Ishikawa (cell line): ENCODE data around the gene FGF8.

ENCODE experiments used
- CEBPB ChIP-seq: IDR thresholded peaks from 2 replicates; pipeline ENCODE4 v1.6.1; 2012
- CREB1 ChIP-seq: IDR thresholded peaks from 2 replicates; pipeline ENCODE4 v1.6.1; 2012; ENCODE audit warnings: low read depth
- EGR1 ChIP-seq: IDR thresholded peaks from 2 replicates; pipeline ENCODE4 v1.6.1; 2012
- EP300 ChIP-seq: IDR thresholded peaks from 2 replicates; pipeline ENCODE4 v1.6.1; 2012; ENCODE audit warnings: borderline replicate concordance
- FOXM1 ChIP-seq: IDR thresholded peaks from 2 replicates; pipeline ENCODE4 v1.6.1; 2012; ENCODE audit warnings: low read depth, borderline replicate concordance
- NFIC ChIP-seq: IDR thresholded peaks from 2 replicates; pipeline ENCODE4 v1.6.1; 2012
- RAD21 ChIP-seq: IDR thresholded peaks from 2 replicates; pipeline ENCODE4 v1.6.1; 2012; ENCODE audit warnings: low read depth
- REST ChIP-seq: IDR thresholded peaks from 2 replicates; pipeline ENCODE4 v1.6.1; 2012; ENCODE audit warnings: low read depth, mild to moderate bottlenecking
- TAF1 ChIP-seq: IDR thresholded peaks from 2 replicates; pipeline ENCODE4 v1.6.1; 2012; ENCODE audit warnings: low read depth, mild to moderate bottlenecking
- TCF12 ChIP-seq: IDR thresholded peaks from 2 replicates; pipeline ENCODE4 v1.6.1; 2012; ENCODE audit warnings: low read depth
- TEAD4 ChIP-seq: IDR thresholded peaks from 2 replicates; pipeline ENCODE4 v1.6.1; 2012
- YY1 ChIP-seq: IDR thresholded peaks from 2 replicates; pipeline ENCODE4 v1.6.1; 2012; ENCODE audit warnings: low read depth
- ZBTB7A ChIP-seq: IDR thresholded peaks from 2 replicates; pipeline ENCODE4 v1.6.1; 2012; ENCODE audit warnings: low read depth
- TF ChIP-seq, protein P1 (sequence below): IDR thresholded peaks from 2 replicates; pipeline ENCODE4 v1.6.1; 2012
- TF ChIP-seq, protein P2 (sequence below): IDR thresholded peaks from 2 replicates; pipeline ENCODE4 v1.6.1; 2012

The FGF8 gene

DNA sequence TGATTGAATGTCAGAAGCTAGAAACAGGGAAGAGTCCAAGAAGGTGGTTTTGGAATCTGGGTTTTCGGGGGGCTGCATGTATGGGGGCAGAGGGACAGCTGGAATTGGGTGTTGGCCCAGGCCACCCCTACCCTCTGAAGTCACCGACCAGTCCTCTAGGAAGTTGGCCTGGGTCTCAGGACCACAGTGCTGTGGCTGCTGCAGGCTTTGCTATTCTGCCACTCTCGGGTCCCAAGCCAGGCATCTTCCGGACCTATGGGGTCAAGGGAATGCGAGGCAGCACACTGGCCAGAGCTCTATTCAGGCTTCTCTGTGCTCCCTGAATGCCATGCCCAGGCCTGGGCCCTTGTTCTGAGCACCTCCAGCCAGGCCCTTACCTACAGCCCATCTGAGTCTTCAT, 13.2 kb downstream of the FGF8 start:
- TF ChIP-seq TEAD4 (no peak), EGR1 (no peak)

DNA sequence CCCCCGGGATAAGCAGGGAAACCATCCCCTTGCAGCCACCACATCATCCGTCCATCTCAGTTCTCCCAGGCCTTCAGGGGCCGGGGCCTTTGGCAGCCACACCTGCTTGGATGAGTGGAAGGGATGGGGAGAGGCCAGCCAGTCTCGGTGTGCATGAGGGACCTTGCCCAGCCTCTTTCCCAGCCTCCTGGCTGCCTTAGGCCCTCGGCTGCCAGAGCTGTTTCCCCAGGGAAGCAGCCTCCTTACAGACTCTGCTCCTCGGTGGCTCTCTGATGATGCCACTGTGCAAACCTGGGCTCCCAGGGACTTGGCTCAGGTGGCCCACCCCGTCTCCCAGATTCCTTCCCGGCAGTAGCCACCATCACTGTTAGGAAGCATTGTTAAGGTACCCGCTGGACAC, 14.7 kb downstream of the FGF8 start:
- TF ChIP-seq RAD21 (no peak), TEAD4 (no peak), TCF12 (no peak), CEBPB (no peak)

DNA sequence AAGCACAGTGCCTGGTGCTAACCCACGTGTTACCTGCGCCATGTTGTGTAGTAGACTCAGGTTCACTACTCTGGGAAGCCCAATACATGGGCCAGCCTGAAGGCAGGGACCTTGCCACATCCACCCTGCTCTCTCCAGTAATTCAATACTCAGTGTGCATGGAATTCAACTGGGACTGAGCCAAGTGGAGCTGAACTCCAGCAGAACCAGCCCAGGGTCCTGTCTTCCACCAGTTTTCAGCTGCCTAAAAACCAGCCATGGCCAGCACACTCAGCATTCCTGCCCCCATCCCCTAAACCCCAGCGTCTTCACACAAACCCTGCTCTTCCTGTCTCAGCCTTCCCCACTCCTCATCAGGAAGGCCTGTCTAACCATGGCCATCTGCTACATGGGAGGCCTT, 15.4 kb downstream of the FGF8 start:
- TF ChIP-seq, protein P1, sequence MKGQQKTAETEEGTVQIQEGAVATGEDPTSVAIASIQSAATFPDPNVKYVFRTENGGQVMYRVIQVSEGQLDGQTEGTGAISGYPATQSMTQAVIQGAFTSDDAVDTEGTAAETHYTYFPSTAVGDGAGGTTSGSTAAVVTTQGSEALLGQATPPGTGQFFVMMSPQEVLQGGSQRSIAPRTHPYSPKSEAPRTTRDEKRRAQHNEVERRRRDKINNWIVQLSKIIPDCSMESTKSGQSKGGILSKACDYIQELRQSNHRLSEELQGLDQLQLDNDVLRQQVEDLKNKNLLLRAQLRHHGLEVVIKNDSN, result no peak
- TF ChIP-seq CREB1, result no peak
- no peak for TF ChIP-seq CEBPB
- 0 out of 2 replicates have a peak, but pooled peaks have one; percentile 19 for TF ChIP-seq TEAD4

- TF ChIP-seq NFIC, result no peak
- TF ChIP-seq, protein P2, sequence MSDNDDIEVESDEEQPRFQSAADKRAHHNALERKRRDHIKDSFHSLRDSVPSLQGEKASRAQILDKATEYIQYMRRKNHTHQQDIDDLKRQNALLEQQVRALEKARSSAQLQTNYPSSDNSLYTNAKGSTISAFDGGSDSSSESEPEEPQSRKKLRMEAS, result 0 out of 2 replicates have a peak, but pooled peaks have one; percentile 15
Observed at GRCh38 chr10:101759309-101760247, 16.3 kb downstream of the FGF8 start.

DNA sequence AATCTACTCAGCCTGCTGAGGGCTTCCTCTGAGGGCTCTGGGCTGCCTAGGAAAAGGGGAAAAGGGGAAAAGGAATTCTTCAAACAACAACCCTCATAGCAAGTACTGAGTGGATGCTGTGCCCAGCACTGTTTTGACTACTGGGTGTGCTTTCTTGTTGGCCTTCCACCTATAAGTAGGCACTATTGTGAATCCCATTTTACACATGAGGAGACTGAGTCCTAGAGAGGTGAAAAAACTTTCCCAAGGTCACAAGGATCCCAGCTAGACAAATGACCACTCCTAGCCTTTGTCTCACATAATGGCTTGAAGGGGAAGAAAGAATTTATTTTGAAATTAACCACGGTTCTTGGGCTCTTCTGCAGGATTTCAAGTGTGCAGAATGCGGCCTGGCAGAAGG, 17.1 kb downstream of the FGF8 start:
- TF ChIP-seq TEAD4, result no peak
- no peak for TF ChIP-seq NFIC
- TF ChIP-seq, protein P2, result no peak
- no peak for TF ChIP-seq EGR1
- TF ChIP-seq CEBPB, result no peak
- TF ChIP-seq, protein P1, result no peak
- no peak for TF ChIP-seq TAF1
- no peak for TF ChIP-seq TCF12
- TF ChIP-seq ZBTB7A, result no peak
- TF ChIP-seq CREB1, result no peak
- no peak for TF ChIP-seq EP300
- no peak for TF ChIP-seq RAD21

DNA sequence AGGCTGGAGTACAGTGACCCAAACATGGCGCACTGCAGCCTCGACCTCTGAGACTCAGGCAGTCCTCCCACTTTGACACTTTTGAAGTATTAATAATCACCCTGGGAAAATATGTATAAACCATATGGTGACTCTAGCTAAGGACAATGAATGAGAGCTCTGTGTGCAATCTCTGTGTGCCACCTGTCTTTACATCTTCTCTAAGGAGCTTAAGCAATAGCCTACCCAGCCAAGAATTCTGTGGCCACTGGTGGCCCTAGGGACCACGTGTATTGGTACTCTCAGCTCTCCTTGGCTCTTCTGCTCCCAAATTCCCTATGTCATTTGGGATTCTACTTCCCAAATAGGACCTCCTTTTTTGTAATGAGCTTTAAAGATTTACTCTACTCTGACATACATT, 23.7 kb downstream of the FGF8 start:
- TF ChIP-seq TEAD4 (no peak), EGR1 (no peak), CREB1 (no peak), REST (no peak), NFIC (no peak), CEBPB (no peak), FOXM1 (no peak), EP300 (no peak), YY1 (no peak)
- TF ChIP-seq, protein P1, result no peak
- TF ChIP-seq, protein P2, result no peak

DNA sequence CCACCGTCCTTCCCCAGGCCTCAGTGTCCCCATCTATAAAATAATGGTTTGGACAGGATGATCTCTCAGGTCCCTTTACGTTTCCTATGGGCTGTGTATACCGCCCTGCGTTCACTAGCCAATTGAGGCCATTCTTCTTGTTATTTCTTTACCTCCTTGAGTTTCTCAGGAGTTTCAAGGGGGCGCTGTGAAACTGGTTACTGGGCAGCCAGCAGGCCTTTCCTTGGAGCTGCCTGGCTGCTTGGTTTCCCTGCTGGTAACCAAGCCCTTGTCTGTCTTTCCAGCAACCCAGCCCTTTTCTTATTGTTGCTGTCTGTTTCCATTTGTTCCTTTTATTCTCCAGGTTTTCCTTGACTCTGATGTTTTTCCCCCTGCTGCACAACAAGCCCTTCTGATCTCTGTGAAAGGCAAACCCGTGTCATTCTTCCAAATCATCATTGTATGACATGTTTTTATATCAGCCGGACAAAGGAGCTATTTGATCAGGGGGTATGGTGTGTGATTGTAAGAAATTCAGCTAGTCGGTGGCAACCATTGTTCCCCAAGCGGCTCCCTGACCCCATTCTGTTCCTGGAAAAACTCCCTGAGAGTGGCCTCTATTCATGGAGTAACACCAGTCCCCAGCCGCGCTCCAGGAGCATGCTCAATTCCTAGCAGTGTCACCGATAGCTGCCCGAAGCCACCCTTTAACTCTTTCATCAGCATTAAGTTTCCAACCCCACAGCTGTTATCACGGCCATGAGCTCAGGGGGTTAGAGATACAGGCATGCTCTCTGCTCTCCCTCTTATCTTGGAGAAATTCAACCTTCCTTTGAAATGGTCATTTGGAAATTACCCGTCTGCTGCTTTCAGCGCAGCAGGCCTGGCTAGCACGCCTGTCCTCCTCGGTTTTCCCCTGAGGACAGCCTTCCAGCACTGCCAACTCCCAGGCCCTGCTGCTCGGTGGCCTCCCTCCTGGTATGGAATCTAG, 26.6 kb downstream of the FGF8 start:
- TF ChIP-seq FOXM1, result no peak
- TF ChIP-seq, protein P2, result no peak
- peak; percentile 50 for TF ChIP-seq RAD21
